Sciatic nerve (tissue), 2 donors: ENCODE data around the gene ORC3. TPM values are rescaled to one million over a fixed set of nuclear protein-coding genes. Genes with fewer than 3 reads are reported as not detected.
"Not testable (repeated sequence)": the region's sequence is repeated elsewhere in the genome, so short reads cannot be mapped to it uniquely, and the experiment has no call there.

Source experiments
- ATAC-seq: fragments of 200-7000 bp; cut with Tn5 transposase; one replicate; pipeline ENCODE4 v1.9.1; 2020; ENCODE audit warnings: mild to moderate bottlenecking, moderate library complexity
- DNase-seq: peaks from one replicate; pipeline ENCODE4 v3.0.0-alpha.2; 2020; ENCODE audit warnings: low spot score
- intact Hi-C: fragments of 100-400 bp; cut with DNase I; formaldehyde crosslinking; loops from one replicate; pipeline ENCODE4 v1.14.2; 2022
- total RNA-seq: library from RNA; stranded (reverse); fragmentation: NEBNext Ultra II Directional; extraction: Animal tissue kit (Norgen Biotek cat#: 25700); gene quantifications from one replicate; pipeline ENCODE4 v1.2.1, GENCODE V29; 2021
- donor health status: DM: no; HTN: no; CAD: no.
- donor health status: DM: no; HTN: no; CAD: no.

ORC3 gene
- total RNA-seq, 1 donor from 2014 or later = 28.0 TPM

GRCh38 chr6:87683890-87684289 is 94.0 kb downstream of the ORC3 start:
- intact Hi-C loops = no loop called here
- DNase-seq (no peak), ATAC-seq (no peak)

- intact Hi-C loops = no loop called here
- DNase-seq (no peak), ATAC-seq (no peak)
These were observed 95.1 kb downstream of the ORC3 start for GRCh38 chr6:87684895-87685654.

GRCh38 chr6:87686636-87687205 is 96.8 kb downstream of the ORC3 start:
- intact Hi-C loops, DNase-seq, ATAC-seq: not testable (repeated sequence)

GRCh38 chr6:87687296-87687695 is 97.4 kb downstream of the ORC3 start:
- no peak for DNase-seq
- intact Hi-C loops = no loop called here
- ATAC-seq = peak; percentile 50

- ATAC-seq, DNase-seq, intact Hi-C loops: not testable (repeated sequence)
These were observed 98.0 kb downstream of the ORC3 start for GRCh38 chr6:87687893-87688292.

GRCh38 chr6:87690441-87690840 is 100.5 kb downstream of the ORC3 start:
- ATAC-seq (no peak), DNase-seq (no peak)
- intact Hi-C loops = no loop called here

GRCh38 chr6:87692086-87692485 is 102.2 kb downstream of the ORC3 start:
- DNase-seq (no peak), ATAC-seq (no peak)
- intact Hi-C loops = no loop called here

- DNase-seq, ATAC-seq, intact Hi-C loops: not testable (repeated sequence)
These were observed 106.9 kb downstream of the ORC3 start for GRCh38 chr6:87696817-87697216.

- intact Hi-C loops = no loop called here
- ATAC-seq = no peak
These were observed 107.9 kb downstream of the ORC3 start for GRCh38 chr6:87697581-87698546.

GRCh38 chr6:87698547-87699006 is 108.6 kb downstream of the ORC3 start:
- DNase-seq = no peak
- ATAC-seq = no peak
- intact Hi-C loops = no loop called here

More at GRCh38 chr6:87697581-87698546, 107.9 kb downstream of the ORC3 start:
- DNase-seq = no peak

- ATAC-seq (no peak), DNase-seq (no peak)
- intact Hi-C loops = no loop called here
These were observed 109.6 kb downstream of the ORC3 start for GRCh38 chr6:87699576-87699975.

GRCh38 chr6:87700397-87701343 is 110.7 kb downstream of the ORC3 start:
- peak; percentile 11 for ATAC-seq
- intact Hi-C loops = no loop called here
- DNase-seq = no peak

- intact Hi-C loops = no loop called here
- ATAC-seq (no peak), DNase-seq (peak; percentile 70)
These were observed 111.4 kb downstream of the ORC3 start for GRCh38 chr6:87701344-87701675.

- peak; percentile 97 for ATAC-seq
- intact Hi-C loops = no loop called here
- peak; percentile 97 for DNase-seq
These were observed 112.0 kb downstream of the ORC3 start, which contains the start of gene AKIRIN2 for GRCh38 chr6:87701676-87702588. AKIRIN2 (minus strand) TSS chr6:87702233; CDS start chr6:87701684, 549 bp downstream.

GRCh38 chr6:87702589-87702945 is 112.6 kb downstream of the ORC3 start:
- intact Hi-C loops = no loop called here
- DNase-seq (no peak), ATAC-seq (peak; percentile 9)

- ATAC-seq, intact Hi-C loops, DNase-seq: not testable (repeated sequence)
These were observed 113.1 kb downstream of the ORC3 start for GRCh38 chr6:87703039-87703438.

GRCh38 chr6:87705070-87705691 is 115.2 kb downstream of the ORC3 start:
- DNase-seq (no peak), ATAC-seq (no peak)
- intact Hi-C loops = no loop called here
